ENCODE results near the gene ADAMTS10. TPM values are rescaled to one million over a fixed set of nuclear protein-coding genes. Genes with fewer than 3 reads are reported as not detected.
A peak's percentile ranks its signal among the peaks of the same experiment; 100 is the strongest.

Gene ADAMTS10
- total and polyA plus RNA-seq, 2 of the 13 experiments (the other 11 are each of a cell fraction or from before 2014, with no cell fraction given) = 0.49 to 1.7 TPM

GRCh38 chr19:8640402-8641004, 30.0 kb upstream of the ADAMTS10 start (continued):
- TF ChIP-seq GPBP1L1 (CRISPR knock-in tag; IDR thresholded peaks at IDR 0.05) = no peak
- TF ChIP-seq ATF7 (IDR thresholded peaks at IDR 0.05) = no peak
- TF ChIP-seq ATF7 (CRISPR knock-in tag; IDR thresholded peaks at IDR 0.05) = no peak
- peak; percentile 83 for TF ChIP-seq ZNF280D (CRISPR knock-in tag; IDR thresholded peaks at IDR 0.05)
- no peak for TF ChIP-seq ELF4 (CRISPR knock-in tag; IDR thresholded peaks at IDR 0.05; ENCODE audit: borderline replicate concordance)
- TF ChIP-seq EZH2 (conservative IDR thresholded peaks at IDR 0.05; ENCODE audit: low read depth, low read length) = no peak
- TF ChIP-seq ZFP1 (CRISPR knock-in tag; IDR thresholded peaks at IDR 0.05) = no peak
- TF ChIP-seq PAX8 (CRISPR knock-in tag; IDR thresholded peaks at IDR 0.05; ENCODE audit: borderline replicate concordance) = no peak
- 0 out of 2 replicates have a peak, but pooled peaks have one; percentile 24 for TF ChIP-seq ZBTB25 (CRISPR knock-in tag; IDR thresholded peaks at IDR 0.05)
- 0 out of 2 replicates have a peak, but pooled peaks have one; percentile 46 for TF ChIP-seq ZFP36L1 (CRISPR knock-in tag; IDR thresholded peaks at IDR 0.05)
- no peak for TF ChIP-seq KLF9 (CRISPR knock-in tag; IDR thresholded peaks at IDR 0.05; ENCODE audit: low read depth)
- no peak for TF ChIP-seq ZNF589 (CRISPR knock-in tag; conservative IDR thresholded peaks at IDR 0.05)
- TF ChIP-seq SNAPC5 (CRISPR knock-in tag; IDR thresholded peaks at IDR 0.05; ENCODE audit: borderline replicate concordance) = no peak
- TF ChIP-seq THAP9 (CRISPR knock-in tag; IDR thresholded peaks at IDR 0.05; ENCODE audit: borderline replicate concordance) = no peak
- no peak for TF ChIP-seq ZNF598 (CRISPR knock-in tag; IDR thresholded peaks at IDR 0.05; ENCODE audit: borderline replicate concordance)
- no peak for TF ChIP-seq ZNF180 (CRISPR knock-in tag; IDR thresholded peaks at IDR 0.05; ENCODE audit: borderline replicate concordance, low read depth)
- no peak for TF ChIP-seq ZFP41 (CRISPR knock-in tag; IDR thresholded peaks at IDR 0.05; ENCODE audit: borderline replicate concordance)
- no peak for TF ChIP-seq ZC3H13 (CRISPR knock-in tag; IDR thresholded peaks at IDR 0.05)
- 0 out of 2 replicates have a peak, but pooled peaks have one; percentile 20 for TF ChIP-seq SIX1 (CRISPR knock-in tag; IDR thresholded peaks at IDR 0.05; ENCODE audit: borderline replicate concordance)

Measured in HepG2 (cell line).